Islet of Langerhans (tissue), 1 donor: Measurements from ENCODE around the gene GRPEL2.

Experiments used
- FAIRE-seq: peaks from one replicate; lab custom pipeline; 2011; peaks lifted over from hg19 to GRCh38; lab: Jason Lieb, UNC

GRPEL2 gene

DNA sequence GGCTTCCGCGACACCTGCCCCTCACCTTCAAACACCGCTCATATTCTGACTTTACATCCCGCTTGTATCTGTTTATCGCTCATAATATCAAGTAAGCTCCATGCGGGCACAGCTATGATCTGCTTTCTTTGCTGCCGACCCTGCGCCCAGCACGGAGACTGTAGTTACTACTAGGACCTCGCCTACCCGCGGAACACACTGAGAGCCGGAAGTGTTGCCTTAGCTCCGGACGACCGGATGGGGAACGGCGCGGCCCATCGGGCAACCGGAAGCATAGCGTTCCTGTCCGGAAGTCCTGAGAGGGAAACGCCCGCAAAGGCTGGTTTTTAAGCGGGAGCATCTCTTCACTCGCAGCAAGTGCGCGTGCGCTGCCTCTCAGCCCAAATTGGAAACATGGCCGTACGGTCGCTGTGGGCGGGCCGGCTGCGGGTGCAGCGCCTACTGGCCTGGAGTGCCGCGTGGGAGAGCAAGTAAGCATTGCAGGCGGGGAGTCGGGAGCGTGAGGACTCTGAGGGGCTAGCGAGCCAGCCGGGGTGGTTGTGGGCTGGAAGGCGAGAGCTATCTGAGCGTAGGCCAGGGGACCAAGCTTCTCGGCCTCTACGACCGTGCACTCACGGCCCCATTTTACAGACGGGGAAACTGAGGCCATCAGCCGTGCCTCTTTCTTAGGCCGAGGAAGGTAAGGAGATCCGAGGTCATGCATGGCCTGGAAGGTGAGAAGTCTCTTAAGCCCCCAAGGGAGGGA is at the start of gene GRPEL2:
Gene GRPEL2 (plus strand): TSS at position 353 of the 745 bp plus-strand sequence. CDS start 41 bp downstream, at position 394.
- no peak for FAIRE-seq

GRCh38 chr5:149297340-149298025 is 47.8 kb upstream of the GRPEL2 start:
- FAIRE-seq = no peak

DNA sequence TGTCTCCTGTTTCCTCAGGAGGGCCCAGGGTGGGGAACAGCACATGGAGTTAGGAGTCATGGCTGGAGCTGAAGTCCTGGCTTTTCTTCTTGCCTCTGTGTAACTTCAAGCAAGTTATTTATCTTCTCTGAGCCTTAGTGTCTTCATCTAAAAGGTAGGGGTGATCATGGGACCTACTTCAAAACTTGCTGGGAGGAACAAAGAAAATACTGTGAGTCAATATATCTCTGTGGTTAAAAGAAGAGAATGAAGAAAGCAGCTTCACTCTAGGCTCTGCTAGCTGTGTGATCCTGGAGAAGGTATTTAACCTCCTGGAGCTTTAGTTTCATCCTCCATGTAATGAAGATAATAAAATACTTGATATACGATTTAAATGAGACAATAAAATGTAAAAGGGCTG is 47.1 kb upstream of the GRPEL2 start:
- FAIRE-seq = no peak

DNA sequence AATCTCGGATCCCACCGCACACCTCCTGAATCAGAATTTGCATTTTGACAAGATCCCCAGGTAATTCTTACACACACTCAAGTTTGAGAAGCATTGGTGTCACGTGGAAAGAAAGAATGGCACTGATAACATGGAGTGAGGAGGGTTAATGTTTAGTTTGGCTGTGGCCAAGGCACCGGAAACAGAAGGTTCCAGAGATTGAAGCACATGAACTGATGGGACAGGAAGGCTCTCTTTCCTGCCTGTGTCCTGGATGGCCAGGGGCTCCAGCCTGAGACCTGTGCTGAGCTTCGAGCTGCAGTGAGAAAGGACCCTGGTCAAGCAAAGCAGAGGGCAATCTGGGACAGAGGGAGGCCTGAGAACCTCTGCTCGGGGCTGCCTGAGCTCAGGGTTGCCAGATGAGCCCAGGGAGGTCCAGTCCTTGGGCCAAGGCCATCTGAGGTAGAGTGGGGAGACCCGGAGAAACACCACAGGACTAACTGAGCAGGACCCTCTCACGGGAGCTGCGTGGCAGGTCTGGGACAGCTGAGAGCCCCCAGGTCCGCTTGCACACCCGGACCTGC is 46.4 kb upstream of the GRPEL2 start:
- no peak for FAIRE-seq

DNA sequence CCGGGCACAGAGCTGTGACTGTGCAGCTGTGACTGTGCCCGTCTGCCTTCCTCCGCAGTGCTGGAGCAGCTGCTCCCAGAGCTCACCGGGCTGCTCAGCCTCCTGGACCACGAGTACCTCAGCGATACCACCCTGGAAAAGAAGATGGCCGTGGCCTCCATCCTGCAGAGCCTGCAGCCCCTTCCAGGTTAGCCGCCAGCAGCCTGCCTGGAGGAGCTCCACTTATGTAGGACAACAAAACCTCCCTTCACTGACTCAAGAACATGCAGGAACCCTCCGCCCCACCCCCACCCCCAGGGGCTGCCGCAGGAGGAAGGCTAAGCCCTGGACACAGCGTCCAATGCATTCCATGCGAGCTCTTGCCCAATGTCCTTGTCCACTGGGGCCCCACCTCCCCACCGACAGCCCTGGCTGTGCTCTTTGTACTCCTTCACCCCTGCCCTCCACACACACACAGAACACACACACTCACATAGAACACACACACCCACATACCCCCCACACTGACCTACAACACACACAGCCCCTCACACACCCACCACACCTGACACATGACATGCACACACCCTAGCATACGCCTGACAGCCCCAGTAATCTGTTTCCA is 45.7 kb upstream of the GRPEL2 start:
- no peak for FAIRE-seq

DNA sequence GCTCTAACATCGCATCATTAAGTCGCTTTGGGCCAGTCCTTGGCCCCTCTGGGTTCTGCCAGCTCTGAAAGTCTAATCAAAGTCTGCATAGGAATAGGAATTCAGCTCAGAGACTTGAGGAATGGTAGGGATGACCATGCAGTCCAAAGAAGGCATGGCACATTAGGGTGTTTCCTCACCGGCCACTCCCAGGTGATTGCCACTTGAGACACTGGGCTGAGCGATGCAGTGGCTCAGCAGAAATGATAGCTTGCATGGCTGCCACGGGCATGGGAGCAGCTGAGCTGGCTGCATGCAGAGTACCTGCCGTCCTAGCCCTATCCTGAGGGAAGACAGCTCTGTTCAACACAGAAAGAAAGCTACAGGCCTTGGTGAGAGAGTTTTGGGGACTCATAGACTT is 44.9 kb upstream of the GRPEL2 start:
- FAIRE-seq = no peak

GRCh38 chr5:149301049-149301743 is 44.1 kb upstream of the GRPEL2 start:
- FAIRE-seq = no peak

- no peak for FAIRE-seq
Measured at GRCh38 chr5:149301744-149302380, 43.4 kb upstream of the GRPEL2 start.

- FAIRE-seq = no peak
Measured at GRCh38 chr5:149302641-149303040, 42.7 kb upstream of the GRPEL2 start.

- FAIRE-seq = no peak
Measured at GRCh38 chr5:149303210-149303609, 42.1 kb upstream of the GRPEL2 start.

- FAIRE-seq = no peak
Measured at GRCh38 chr5:149304195-149305078, 40.9 kb upstream of the GRPEL2 start.

DNA sequence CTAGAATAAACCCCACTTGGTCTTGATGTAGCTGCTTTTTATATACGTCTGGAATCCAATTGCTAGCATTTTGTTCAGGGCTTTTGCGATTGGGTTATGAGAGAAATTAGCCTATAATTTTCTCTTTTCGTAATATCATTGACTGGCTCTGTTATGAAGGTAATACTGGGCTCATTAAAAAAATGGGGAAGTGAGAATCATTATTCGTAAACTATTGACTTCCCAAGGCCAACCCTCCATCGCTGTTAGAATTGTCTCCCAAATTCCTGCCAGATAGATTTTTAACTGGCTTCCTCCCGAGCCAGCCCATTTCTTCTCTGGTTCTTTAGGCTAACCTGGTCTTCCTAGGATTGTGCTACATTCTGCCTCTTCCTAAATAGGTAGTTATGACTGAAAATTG is 35.9 kb upstream of the GRPEL2 start:
- FAIRE-seq = no peak

DNA sequence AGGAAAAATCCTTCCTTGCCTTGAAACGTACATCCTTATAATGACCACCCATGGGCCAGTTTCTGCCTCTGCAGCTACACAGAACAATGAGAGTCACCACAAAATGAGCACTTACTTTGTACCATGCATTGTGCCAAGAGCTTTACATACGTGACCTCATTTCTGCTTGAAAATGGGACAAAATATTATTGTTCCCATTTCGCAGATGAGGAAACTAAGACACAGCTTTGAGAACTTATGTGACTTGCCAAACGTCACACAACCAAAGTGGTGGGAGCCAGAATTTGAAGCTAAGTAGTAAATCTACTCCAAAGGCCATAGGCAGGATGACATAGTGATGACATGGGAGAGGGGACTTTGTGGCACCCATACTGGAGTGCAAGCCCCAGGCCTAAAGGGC is 34.8 kb upstream of the GRPEL2 start:
- FAIRE-seq = no peak

GRCh38 chr5:149310947-149311658 is 34.2 kb upstream of the GRPEL2 start:
- no peak for FAIRE-seq

DNA sequence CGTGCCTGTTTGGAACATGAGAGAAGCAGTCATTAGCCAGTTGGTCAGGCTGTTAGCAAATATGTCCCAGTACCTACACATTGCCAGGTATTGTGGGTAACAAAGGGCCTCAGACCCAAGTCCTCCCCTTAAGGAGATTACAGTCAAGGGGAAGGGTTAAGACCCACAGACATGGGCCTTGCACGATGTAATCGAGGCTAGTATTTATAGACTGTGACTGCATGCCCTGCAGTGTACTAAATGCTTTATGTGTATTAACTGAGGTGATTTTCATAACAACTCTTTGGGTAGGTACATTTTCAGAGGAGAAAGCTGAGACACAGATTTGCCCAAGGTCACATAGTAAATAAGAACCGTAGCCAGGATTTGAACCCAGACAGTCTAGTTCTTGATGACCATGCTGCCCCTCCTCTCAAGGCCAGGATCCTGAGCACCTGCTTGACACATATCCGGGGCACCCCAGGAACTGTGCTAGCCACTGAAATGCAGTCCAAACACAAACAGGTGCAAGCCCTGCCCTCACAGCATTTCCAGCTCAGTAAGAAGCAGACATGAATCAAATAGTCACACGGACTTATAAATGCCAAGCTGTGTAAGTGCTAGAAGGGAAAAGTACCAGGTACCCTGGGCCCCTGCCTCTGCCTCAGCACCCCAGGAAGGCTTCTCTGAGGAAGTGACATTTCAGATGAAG is 32.0 kb upstream of the GRPEL2 start:
- no peak for FAIRE-seq

GRCh38 chr5:149314571-149315111 is 30.7 kb upstream of the GRPEL2 start:
- FAIRE-seq = no peak

GRCh38 chr5:149315753-149316152 is 29.5 kb upstream of the GRPEL2 start:
- FAIRE-seq = no peak

- FAIRE-seq = peak; percentile 97
Measured at GRCh38 chr5:149317281-149318048, 27.8 kb upstream of the GRPEL2 start.

DNA sequence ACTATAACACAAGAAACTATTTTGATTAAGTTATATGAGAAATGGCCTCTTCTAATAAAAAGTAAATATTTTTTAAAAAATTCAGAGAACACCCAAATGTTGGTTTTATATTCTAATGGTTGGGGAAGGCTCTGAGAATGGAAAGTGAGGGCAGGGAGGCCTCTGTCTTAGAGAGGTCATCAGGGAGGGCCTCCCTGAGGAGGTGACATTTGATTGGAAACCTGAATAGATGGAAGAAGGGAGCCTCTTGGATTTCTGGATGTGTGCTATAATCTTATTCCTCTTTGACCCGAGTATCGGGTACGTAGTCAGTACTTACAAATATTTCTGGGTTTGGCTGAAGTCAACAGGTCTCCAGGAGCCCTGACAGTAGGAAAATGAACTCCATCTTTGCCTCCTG is 26.1 kb upstream of the GRPEL2 start:
- FAIRE-seq = no peak
